Ishikawa (cell line): Measurements from ENCODE around the gene CSRP1.
A peak's percentile ranks its signal among the peaks of the same experiment; 100 is the strongest.

Experiments used
- CEBPB ChIP-seq: IDR thresholded peaks from 2 replicates; pipeline ENCODE4 v1.6.1; 2012
- EGR1 ChIP-seq: IDR thresholded peaks from 2 replicates; pipeline ENCODE4 v1.6.1; 2012
- EP300 ChIP-seq: IDR thresholded peaks from 2 replicates; pipeline ENCODE4 v1.6.1; 2012; ENCODE audit warnings: borderline replicate concordance
- FOXM1 ChIP-seq: IDR thresholded peaks from 2 replicates; pipeline ENCODE4 v1.6.1; 2012; ENCODE audit warnings: low read depth, borderline replicate concordance
- NFIC ChIP-seq: IDR thresholded peaks from 2 replicates; pipeline ENCODE4 v1.6.1; 2012
- RAD21 ChIP-seq: IDR thresholded peaks from 2 replicates; pipeline ENCODE4 v1.6.1; 2012; ENCODE audit warnings: low read depth
- REST ChIP-seq: IDR thresholded peaks from 2 replicates; pipeline ENCODE4 v1.6.1; 2012; ENCODE audit warnings: low read depth, mild to moderate bottlenecking
- TAF1 ChIP-seq: IDR thresholded peaks from 2 replicates; pipeline ENCODE4 v1.6.1; 2012; ENCODE audit warnings: low read depth, mild to moderate bottlenecking
- TCF12 ChIP-seq: IDR thresholded peaks from 2 replicates; pipeline ENCODE4 v1.6.1; 2012; ENCODE audit warnings: low read depth
- TEAD4 ChIP-seq: IDR thresholded peaks from 2 replicates; pipeline ENCODE4 v1.6.1; 2012
- USF1 ChIP-seq: IDR thresholded peaks from 2 replicates; pipeline ENCODE4 v1.6.1; 2012
- YY1 ChIP-seq: IDR thresholded peaks from 2 replicates; pipeline ENCODE4 v1.6.1; 2012; ENCODE audit warnings: low read depth

- no peak for TF ChIP-seq YY1
- 0 out of 2 replicates have a peak, but pooled peaks have one; percentile 34 for TF ChIP-seq USF1
- no peak for TF ChIP-seq TAF1
- TF ChIP-seq EP300, result no peak
- TF ChIP-seq REST, result no peak
- TF ChIP-seq RAD21, result no peak
- no peak for TF ChIP-seq CEBPB
- no peak for TF ChIP-seq TCF12
- peak; percentile 42; the same call in 1 of the 2 replicates for TF ChIP-seq TEAD4
- no peak for TF ChIP-seq NFIC
- TF ChIP-seq EGR1, result no peak
- no peak for TF ChIP-seq FOXM1
Observed at GRCh38 chr1:201538612-201539551, 32.0 kb upstream of the CSRP1 start, which contains the start of gene NAV1.
